ENCODE measurements around the gene GBP3. TPM values are rescaled to one million over a fixed set of nuclear protein-coding genes. Genes with fewer than 3 reads are reported as not detected.
"Not testable (repeated sequence)": the region's sequence is repeated elsewhere in the genome, so short reads cannot be mapped to it uniquely, and the experiment has no call there.

Gene GBP3
- polyA plus RNA-seq, 1 experiment, result 81.0 TPM

- POLR2A ChIA-PET, result no interaction called here
- H3K36me3 ChIP-seq (ENCODE audit: control insufficient read depth, insufficient read depth, low read length), result no peaks in the 10 kb centered on the region
- H3K27me3 ChIP-seq (ENCODE audit: control insufficient read depth, insufficient read depth, low read length), result no peaks in the 10 kb centered on the region
- CTCF ChIA-PET, result interaction anchor here (0.7 kb wide), 1 partner anchor 66 kb away, joined by 3 read pairs; no protein-coding TSS in a partner anchor
- DNase-seq (ENCODE audit: low read depth), result no peak
- H3K4me3 ChIP-seq (ENCODE audit: low read depth, low read length), result no peak overlapping the region
- TF ChIP-seq, protein P1, sequence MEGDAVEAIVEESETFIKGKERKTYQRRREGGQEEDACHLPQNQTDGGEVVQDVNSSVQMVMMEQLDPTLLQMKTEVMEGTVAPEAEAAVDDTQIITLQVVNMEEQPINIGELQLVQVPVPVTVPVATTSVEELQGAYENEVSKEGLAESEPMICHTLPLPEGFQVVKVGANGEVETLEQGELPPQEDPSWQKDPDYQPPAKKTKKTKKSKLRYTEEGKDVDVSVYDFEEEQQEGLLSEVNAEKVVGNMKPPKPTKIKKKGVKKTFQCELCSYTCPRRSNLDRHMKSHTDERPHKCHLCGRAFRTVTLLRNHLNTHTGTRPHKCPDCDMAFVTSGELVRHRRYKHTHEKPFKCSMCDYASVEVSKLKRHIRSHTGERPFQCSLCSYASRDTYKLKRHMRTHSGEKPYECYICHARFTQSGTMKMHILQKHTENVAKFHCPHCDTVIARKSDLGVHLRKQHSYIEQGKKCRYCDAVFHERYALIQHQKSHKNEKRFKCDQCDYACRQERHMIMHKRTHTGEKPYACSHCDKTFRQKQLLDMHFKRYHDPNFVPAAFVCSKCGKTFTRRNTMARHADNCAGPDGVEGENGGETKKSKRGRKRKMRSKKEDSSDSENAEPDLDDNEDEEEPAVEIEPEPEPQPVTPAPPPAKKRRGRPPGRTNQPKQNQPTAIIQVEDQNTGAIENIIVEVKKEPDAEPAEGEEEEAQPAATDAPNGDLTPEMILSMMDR (IDR thresholded peaks at IDR 0.05; ENCODE audit: insufficient read depth, low read depth, low read length), result no peak
These were observed 17.6 kb upstream of the GBP3 start for GRCh38 chr1:89040315-89040626.

DNA sequence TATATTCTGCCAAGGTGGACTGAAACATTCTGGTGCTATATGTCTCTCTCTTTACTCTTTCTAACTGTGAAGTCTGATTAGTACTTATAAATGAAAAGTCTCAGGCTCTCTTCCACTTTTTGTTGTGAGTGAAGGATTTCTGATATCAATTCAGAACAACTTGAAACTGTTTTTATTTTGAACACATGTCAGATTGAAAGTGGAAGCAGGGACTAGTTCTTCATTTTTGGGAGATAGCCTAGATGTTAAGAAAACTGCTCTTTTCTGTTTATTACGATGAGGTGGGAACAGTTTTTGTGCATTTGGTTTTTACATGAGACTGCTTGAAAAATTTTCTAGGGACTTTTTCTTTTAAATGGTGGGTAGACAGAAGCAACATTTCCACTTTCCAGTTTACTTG is 14.5 kb upstream of the GBP3 start:
- TF ChIP-seq, protein P1 (IDR thresholded peaks at IDR 0.05; ENCODE audit: insufficient read depth, low read depth, low read length), result no peak
- H3K36me3 ChIP-seq (ENCODE audit: control insufficient read depth, insufficient read depth, low read length), result no peaks in the 10 kb centered on the region
- no peak for DNase-seq (ENCODE audit: low read depth)
- no peak overlapping the region for H3K4me3 ChIP-seq (ENCODE audit: low read depth, low read length)
- ChIA-PET CTCF (no interaction called here), POLR2A (no interaction called here)
- H3K27me3 ChIP-seq (ENCODE audit: control insufficient read depth, insufficient read depth, low read length), result no peaks in the 10 kb centered on the region

DNA sequence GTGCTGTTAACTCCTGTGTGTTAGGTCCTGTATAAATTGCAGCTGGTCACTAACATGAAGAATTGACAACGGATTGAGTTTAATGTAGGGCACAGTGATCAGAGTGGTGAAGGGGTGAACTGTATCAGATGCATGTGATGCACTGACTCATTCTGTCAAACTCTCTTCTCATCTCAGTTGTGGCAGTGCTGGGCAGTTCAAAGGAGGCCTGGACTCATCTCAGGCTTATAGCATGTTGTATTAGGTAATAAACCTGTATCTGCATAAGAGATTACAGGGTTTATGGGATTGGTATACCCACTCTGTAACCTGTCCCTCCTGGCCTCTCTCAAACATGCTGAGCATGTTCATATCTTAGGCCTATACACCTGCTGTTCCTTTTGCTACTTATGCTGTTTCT is 12.4 kb upstream of the GBP3 start:
- Histone ChIP-seq H3K36me3 (ENCODE audit: control insufficient read depth, insufficient read depth, low read length) (no peaks in the 10 kb centered on the region), H3K4me3 (ENCODE audit: low read depth, low read length) (no peak overlapping the region), H3K27me3 (ENCODE audit: control insufficient read depth, insufficient read depth, low read length) (no peaks in the 10 kb centered on the region)
- TF ChIP-seq, protein P1 (IDR thresholded peaks at IDR 0.05; ENCODE audit: insufficient read depth, low read depth, low read length), result no peak
- CTCF ChIA-PET, result interaction anchor here (1.7 kb wide), 1 partner anchor 13 kb away, joined by 4 read pairs; the partner anchor contains the start of gene GBP3
- POLR2A ChIA-PET, result no interaction called here
- no peak for DNase-seq (ENCODE audit: low read depth)

DNA sequence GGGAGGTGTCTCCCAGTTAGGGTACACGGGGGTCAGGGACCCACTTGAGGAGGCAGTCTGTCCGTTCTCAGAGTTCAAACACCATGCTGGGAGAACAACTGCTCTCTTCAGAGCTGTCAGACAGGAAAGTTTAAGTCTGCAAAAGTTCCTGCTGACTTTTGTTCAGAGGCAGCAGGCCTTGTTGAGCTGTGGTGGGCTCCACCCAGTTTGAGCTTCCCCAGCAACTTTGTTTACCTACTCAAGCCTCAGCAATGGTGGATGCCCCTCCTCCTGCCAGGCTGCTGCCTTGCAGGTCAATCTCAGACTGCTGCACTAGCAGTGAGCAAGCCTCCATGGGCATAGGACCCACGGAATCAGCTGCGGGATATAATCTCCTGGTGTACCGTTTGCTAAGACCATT is 11.3 kb upstream of the GBP3 start:
- H3K4me3 ChIP-seq (ENCODE audit: low read depth, low read length); POLR2A ChIA-PET: not testable (repeated sequence)

GRCh38 chr1:89029051-89029450 is 6.4 kb upstream of the GBP3 start:
- DNase-seq (ENCODE audit: low read depth); POLR2A ChIA-PET; H3K36me3 ChIP-seq (ENCODE audit: control insufficient read depth, insufficient read depth, low read length); CTCF ChIA-PET; H3K4me3 ChIP-seq (ENCODE audit: low read depth, low read length); H3K27me3 ChIP-seq (ENCODE audit: control insufficient read depth, insufficient read depth, low read length): not testable (repeated sequence)

More for the DNA sequence above, 11.3 kb upstream of the GBP3 start:
- H3K27me3 ChIP-seq (ENCODE audit: control insufficient read depth, insufficient read depth, low read length); DNase-seq (ENCODE audit: low read depth); H3K36me3 ChIP-seq (ENCODE audit: control insufficient read depth, insufficient read depth, low read length): not testable (repeated sequence)
- CTCF ChIA-PET, result interaction anchor here (1.7 kb wide), 1 partner anchor 11 kb away, joined by 4 read pairs; the partner anchor contains the start of gene GBP3

DNA sequence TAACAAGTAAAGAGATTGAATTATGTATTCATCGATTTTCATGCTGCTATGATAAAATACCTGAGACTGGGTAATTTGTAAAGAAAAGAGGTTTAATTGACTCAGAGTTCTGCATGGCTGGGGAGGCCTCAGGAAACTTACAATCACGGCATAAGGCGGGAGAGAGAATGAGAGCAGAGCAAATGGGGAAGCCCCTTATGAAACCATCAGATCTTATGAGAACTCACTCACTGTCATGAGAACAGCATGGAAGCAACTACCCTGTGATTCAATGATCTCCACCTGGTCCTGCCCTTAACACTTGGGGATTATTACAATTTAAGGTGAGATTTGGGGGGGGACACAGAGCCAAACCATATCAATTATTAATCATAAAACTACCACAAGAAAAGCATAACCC is 3.3 kb upstream of the GBP3 start:
- H3K27me3 ChIP-seq (ENCODE audit: control insufficient read depth, insufficient read depth, low read length), result no peaks in the 10 kb centered on the region
- H3K36me3 ChIP-seq (ENCODE audit: control insufficient read depth, insufficient read depth, low read length), result no peaks in the 10 kb centered on the region
- POLR2A ChIA-PET, result interaction anchor here (0.6 kb wide), 1 partner anchor 38 kb away, joined by 8 read pairs; no protein-coding TSS in a partner anchor
- TF ChIP-seq, protein P1 (IDR thresholded peaks at IDR 0.05; ENCODE audit: insufficient read depth, low read depth, low read length), result no peak
- CTCF ChIA-PET, result no interaction called here
- DNase-seq (ENCODE audit: low read depth), result no peak
- no peak overlapping the region for H3K4me3 ChIP-seq (ENCODE audit: low read depth, low read length)
